Superior temporal gyrus (tissue), 1 donor: ENCODE measurements around the gene ANKRD49.
"Not testable (repeated sequence)": the region's sequence is repeated elsewhere in the genome, so short reads cannot be mapped to it uniquely, and the experiment has no call there.

Experiments
- DNase-seq: peaks from one replicate; pipeline ENCODE4 v3.0.0-alpha.2; 2016; ENCODE audit errors: extremely low spot score

ANKRD49 gene

GRCh38 chr11:94493281-94494125 lies at the start of gene ANKRD49, which contains the start of gene MRE11:
Gene ANKRD49, plus strand, starts transcription at chr11:94493984. Its CDS starts 2,710 bp downstream, at chr11:94496694.
Gene MRE11, minus strand, starts transcription at chr11:94493844. Its CDS starts 1,043 bp downstream, at chr11:94492801.
- peak; percentile 99 for DNase-seq

DNA sequence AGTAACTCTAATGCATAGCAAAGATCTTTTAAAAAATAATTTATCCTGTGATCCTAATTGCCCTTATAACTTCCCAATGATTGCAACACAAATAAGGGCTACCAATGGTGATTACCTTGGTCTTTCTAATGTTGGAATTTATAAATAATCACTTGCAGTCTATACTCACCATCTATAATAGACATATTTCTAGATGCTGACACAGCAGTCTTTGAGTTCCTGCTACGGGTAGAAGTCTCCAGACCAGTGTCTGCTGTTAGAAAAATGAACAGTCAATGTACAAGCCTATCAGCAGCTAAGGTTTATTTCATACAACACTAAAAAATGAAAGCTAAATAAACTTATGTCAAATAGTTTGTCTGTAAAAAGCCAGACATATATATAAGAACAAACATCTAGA lies 48.1 kb upstream of the ANKRD49 start:
- DNase-seq, result no peak

- DNase-seq, result no peak
Measured at GRCh38 chr11:94447149-94447548, 46.6 kb upstream of the ANKRD49 start.

- DNase-seq, result no peak
Measured at GRCh38 chr11:94449029-94449428, 44.8 kb upstream of the ANKRD49 start.

DNA sequence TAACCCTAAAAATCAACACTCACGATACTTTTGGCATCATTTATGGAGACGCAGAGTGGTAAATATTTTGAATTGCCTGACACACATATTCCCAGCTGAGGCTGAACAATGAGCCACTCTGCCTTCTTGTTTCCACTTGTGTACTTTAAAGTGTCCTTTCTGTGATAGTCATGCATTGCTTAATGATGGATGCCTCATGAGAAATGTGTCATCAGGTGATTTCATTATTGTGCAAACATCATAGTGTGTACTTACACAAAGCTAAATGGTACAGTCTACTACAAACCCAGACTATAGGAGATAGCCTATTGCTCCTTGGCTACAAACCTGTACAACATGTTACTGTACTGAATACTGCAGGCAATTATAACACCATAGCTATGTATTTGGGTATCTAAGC lies 44.3 kb upstream of the ANKRD49 start:
- no peak for DNase-seq

DNA sequence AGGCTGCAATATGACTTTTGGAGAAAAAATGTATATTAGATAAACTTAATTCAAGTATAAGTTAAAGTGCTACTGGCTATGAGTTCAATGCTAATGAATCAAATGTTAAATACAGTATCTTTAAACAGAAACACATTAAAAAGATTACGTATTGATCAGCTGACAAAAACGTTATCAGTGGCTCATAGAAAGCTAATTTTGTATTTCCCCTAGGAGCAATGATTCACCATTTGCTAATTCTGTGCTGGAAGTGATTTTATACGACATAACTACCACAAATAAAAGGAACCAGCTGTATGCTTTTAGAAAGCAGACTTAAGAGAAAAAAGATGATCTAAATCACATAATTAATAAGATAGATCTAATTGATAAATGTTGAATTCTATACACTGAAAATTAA lies 43.7 kb upstream of the ANKRD49 start:
- DNase-seq, result no peak

DNA sequence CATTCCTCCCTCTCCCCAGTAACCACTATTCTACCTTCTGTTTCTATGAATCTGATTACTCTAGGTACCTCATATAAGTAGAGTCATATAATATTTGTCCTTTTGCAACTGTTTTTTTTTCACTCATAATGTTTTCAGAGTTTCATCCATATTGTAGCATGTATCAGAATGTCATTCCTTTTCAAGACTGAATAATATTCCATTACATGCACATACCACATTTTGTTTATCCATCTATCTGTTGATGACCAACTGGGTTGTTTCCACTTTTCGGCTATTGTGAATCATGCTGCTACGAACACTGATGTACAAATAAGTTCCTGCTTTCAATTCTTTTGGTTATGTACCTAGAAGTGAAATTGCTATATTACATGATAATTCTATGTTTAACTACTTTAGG lies 40.8 kb upstream of the ANKRD49 start:
- no peak for DNase-seq

DNA sequence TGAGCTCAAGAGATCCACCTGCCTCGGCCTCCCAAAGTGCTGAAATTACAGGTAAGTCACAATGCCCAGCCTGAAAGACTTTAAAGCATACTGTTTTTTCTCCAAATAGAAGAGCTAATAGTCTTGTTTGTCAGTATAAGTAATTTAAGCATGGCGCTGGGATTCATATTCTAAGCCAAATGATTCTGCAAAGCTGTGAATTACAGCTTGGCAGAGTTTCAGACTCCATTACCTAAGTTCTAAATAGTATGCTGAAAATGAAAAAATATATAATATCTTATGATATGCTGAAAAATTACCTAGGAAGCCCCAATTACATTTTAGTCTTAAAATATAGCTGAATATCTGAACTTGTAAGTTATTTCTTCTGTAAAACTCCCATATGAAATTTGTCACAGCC lies 39.5 kb upstream of the ANKRD49 start:
- DNase-seq, result no peak

DNA sequence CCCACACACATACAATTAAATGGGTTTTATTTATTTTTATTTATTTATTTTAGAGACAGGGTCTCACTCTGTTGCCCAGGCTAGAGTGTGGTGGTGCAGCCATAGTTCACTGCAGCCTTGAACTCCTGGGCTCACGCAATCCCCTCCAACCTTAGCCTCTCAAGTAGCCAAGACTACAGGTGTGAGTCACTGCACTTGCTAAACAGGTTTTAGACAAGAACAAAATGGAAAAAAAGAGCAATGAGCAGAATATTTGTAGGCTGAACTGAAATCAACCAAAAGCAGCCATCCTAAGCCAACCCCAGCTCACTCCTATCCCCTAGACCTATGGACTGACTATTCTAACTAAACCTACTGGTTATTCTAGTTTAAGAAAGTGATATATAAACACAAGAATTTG lies 37.9 kb upstream of the ANKRD49 start:
- DNase-seq, result no peak

GRCh38 chr11:94457118-94458029 lies 36.4 kb upstream of the ANKRD49 start:
- no peak for DNase-seq

DNA sequence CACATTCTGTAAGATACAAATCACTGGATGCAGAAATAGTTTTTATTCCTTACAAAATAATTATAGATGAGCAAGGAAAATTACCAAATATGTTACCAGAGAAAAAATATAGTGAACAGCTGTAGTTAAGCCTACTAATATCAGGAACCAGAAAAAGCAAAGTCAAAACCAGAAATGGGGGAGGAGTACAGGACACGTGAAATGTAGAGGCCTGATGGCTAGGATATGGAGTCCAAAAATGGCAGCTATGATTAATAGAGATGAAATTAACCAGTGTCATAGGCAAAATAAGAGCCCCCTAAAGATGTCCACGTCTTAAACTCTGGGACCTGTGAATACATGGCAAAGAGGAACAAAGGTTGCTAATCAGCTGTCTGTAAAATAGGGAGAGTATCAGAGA lies 34.2 kb upstream of the ANKRD49 start:
- DNase-seq, result no peak

- DNase-seq, result no peak
Measured at GRCh38 chr11:94469416-94469815, 24.4 kb upstream of the ANKRD49 start.

GRCh38 chr11:94472916-94473799 lies 20.6 kb upstream of the ANKRD49 start:
- no peak for DNase-seq

- no peak for DNase-seq
Measured at GRCh38 chr11:94477624-94478023, 16.2 kb upstream of the ANKRD49 start.

GRCh38 chr11:94481342-94481741 lies 12.4 kb upstream of the ANKRD49 start:
- DNase-seq, result no peak

- DNase-seq, result no peak
Measured at GRCh38 chr11:94486068-94486467, 7.7 kb upstream of the ANKRD49 start.

DNA sequence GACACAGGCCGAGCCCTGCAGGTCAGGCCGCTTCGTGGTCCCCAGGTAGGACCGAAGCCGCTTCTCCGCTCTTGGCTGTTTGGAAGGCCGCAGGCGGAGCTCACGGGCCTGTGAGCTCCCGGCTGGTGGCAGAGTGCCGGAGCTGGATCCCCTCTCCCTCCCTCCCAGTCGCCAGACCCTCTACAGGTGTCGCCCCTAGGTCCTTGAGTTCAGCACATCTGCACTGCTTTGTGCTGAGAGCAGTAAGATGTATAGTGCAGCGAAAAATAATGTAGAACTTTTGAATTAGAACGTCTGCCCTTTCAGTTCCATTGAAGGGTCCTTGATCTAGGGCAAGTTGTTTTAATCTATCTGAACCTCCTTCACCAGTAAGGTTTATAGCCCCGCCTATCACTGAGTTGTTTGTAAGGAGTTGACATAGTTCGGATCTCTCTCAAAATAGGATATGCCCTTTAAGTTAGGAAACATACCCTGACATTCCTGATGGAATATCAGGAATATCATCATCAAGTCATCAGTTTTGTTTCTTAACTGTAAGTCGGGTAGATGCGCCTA lies 419 bp downstream of the ANKRD49 start:
- DNase-seq, result no peak

GRCh38 chr11:94500181-94500580 lies 6.4 kb downstream of the ANKRD49 start:
- no peak for DNase-seq

DNA sequence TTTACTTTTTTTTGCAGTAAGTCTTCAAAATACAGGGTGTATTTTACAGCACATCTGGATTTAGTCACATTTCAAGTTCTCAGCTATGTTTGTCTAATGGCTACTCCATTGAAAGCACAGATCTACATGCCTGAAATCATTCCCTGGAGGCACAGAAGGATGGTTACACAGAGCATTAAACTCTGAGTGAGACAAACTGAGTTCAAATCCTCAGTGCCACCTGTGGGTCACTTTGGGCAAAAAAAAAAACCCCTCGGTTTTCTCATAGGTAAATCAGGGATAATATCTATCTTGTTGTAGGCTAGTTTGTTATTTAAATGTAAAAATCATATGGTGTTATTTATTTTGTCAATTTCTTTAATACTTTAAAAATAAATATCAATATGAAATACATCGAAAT lies 7.7 kb downstream of the ANKRD49 start:
- no peak for DNase-seq

DNA sequence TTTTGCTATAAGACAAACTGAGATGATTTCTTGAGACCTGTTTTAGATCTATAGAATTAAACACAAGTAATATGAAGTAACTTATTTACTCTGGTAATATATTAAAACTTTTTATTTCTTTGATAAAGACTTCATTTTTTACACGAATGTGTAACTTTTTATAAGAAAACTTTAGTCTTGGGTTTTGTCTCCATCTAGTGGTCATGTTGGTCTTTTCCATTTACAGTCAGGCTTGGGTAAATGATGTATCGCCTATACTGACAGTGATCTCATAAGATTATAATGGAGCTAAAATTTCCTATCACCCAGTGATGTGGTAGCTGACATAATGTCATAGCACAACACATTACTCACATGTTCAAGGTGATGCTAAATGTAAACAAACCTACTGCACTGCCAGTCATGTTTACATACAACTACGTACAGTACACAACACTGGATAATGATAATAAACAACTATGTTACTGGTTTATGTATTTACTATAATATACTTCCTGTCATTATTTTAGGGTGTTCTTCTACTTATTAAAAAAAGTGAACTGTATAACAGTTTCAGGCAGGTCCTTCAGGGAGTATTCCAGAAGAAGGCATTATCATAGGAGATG lies 11.0 kb downstream of the ANKRD49 start:
- DNase-seq, result peak; percentile 88

DNA sequence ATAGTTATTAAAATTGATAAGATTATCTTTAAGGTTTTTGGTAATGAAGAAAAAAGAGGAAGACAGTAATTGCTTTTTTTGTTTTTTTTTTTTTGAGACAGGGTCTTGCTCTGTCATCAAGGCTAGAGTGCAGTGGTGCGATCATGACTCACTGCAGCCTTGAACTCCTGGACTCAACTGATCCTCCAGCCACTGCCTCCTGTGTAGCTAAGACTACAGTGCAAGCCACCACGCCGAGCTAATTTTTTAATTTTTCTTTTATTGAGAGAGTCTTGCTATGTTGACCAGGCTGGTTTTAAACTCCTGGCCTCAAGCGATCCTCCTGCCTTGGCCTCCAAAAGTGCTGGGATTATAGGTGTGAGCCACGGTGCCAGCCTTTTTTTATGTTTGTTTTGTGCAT lies 12.7 kb downstream of the ANKRD49 start:
- DNase-seq, result not testable (repeated sequence)
